ENCODE measurements around the gene AGMO. TPM values are rescaled to one million over a fixed set of nuclear protein-coding genes. Genes with fewer than 3 reads are reported as not detected.

Gene AGMO
- total and polyA plus RNA-seq, 2 donors (not counting 1 experiment from before 2014, with no cell fraction given), result 0.06 TPM; not detected in 1

DNA sequence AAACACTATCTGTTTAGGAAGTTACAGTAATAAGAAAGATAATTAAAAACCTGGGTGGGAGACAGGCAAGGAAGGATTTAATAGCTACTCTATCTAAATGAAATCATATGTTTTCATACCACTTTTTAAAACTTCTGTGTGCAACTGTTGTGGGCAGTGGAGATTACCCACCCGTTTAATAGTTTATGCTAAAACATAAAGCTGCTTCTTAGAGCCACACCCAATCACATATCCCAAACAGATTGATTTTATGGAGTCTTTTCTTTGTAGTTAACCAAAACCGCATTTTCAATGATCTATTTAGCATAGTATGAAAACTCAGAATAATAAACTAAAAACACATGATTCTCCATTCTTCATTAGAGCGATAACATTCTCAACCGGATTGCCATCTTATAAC lies 304.1 kb downstream of the AGMO start:
- Histone ChIP-seq H3K79me2 (ENCODE audit: control insufficient read depth, insufficient read depth, low read length) (no peaks in the 10 kb centered on the region), H3K4me2 (ENCODE audit: extremely low read depth, insufficient read depth, low read length) (no peak overlapping the region), H3K27me3 (ENCODE audit: control insufficient read depth, insufficient read depth, low read length) (no peaks in the 10 kb centered on the region), H3K9ac (ENCODE audit: insufficient read depth, low read length) (no peak overlapping the region), H3K9me3 (ENCODE audit: control insufficient read depth, insufficient read depth, low read depth, low read length) (no peaks in the 10 kb centered on the region), H3K4me1 (ENCODE audit: control insufficient read depth, extremely low read depth, insufficient read depth, low read length) (no peaks in the 10 kb centered on the region), H3K27ac (ENCODE audit: insufficient read depth, low read length) (no peak overlapping the region), H3K4me3 (replicated peaks in 1 of 4; ENCODE audit: control extremely low read depth in 1 of 4, insufficient read depth in 1 of 4, low read depth in 3 of 4, low read length in 4 of 4) (no peak overlapping the region), H2AFZ (ENCODE audit: low read length) (no peak overlapping the region), H4K20me1 (ENCODE audit: control insufficient read depth, extremely low read depth, insufficient read depth, low read length) (no peaks in the 10 kb centered on the region), H3K36me3 (ENCODE audit: control insufficient read depth, insufficient read depth, low read length) (no peaks in the 10 kb centered on the region)
- TF ChIP-seq CTCF (conservative IDR thresholded peaks at IDR 0.05 in 1 of 2, IDR thresholded peaks at IDR 0.05 in 1 of 2; ENCODE audit: low read depth in 1 of 2, low read length in 2 of 2) (no peak), EZH2 (IDR thresholded peaks at IDR 0.05; ENCODE audit: low read length, missing control alignments) (no peak)
- DNase-seq (ENCODE audit: low read depth in 2 of 2), result no peak

GRCh38 chr7:15252181-15252580 lies 309.6 kb downstream of the AGMO start:
- TF ChIP-seq CTCF (conservative IDR thresholded peaks at IDR 0.05 in 1 of 2, IDR thresholded peaks at IDR 0.05 in 1 of 2; ENCODE audit: low read depth in 1 of 2, low read length in 2 of 2) (no peak), EZH2 (IDR thresholded peaks at IDR 0.05; ENCODE audit: low read length, missing control alignments) (no peak)
- H3K27ac ChIP-seq (ENCODE audit: insufficient read depth, low read length), result no peak overlapping the region
- no peaks in the 10 kb centered on the region for H3K9me3 ChIP-seq (ENCODE audit: control insufficient read depth, insufficient read depth, low read depth, low read length)

DNA sequence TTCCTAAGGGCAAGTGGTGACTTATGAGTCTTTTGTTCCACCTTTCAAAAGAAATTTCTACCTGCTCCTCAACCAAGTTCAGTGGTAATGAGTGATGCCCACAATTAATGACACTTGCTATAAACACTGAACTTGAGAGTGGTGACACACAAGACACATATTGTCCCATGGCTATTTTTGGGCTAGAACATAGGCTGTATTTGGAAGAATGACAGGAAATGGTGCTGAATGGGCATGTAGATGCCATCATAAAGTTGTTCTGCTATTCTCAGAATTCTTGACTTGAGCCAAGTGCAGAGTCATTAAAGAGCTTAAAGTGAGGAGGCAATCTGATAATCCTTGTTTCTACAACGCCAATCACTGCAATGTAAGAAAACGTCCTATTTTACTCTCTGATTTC lies 313.3 kb downstream of the AGMO start:
- no peaks in the 10 kb centered on the region for H3K9me3 ChIP-seq (ENCODE audit: control insufficient read depth, insufficient read depth, low read depth, low read length)
- H3K4me3 ChIP-seq (replicated peaks in 1 of 4; ENCODE audit: control extremely low read depth in 1 of 4, insufficient read depth in 1 of 4, low read depth in 3 of 4, low read length in 4 of 4), result no peak overlapping the region
- H2AFZ ChIP-seq (ENCODE audit: low read length), result no peak overlapping the region
- H3K9ac ChIP-seq (ENCODE audit: insufficient read depth, low read length), result no peak overlapping the region
- no peak for TF ChIP-seq CTCF (conservative IDR thresholded peaks at IDR 0.05 in 1 of 2, IDR thresholded peaks at IDR 0.05 in 1 of 2; ENCODE audit: low read depth in 1 of 2, low read length in 2 of 2)
- TF ChIP-seq EZH2 (IDR thresholded peaks at IDR 0.05; ENCODE audit: low read length, missing control alignments), result no peak
- no peaks in the 10 kb centered on the region for H3K79me2 ChIP-seq (ENCODE audit: control insufficient read depth, insufficient read depth, low read length)
- H3K36me3 ChIP-seq (ENCODE audit: control insufficient read depth, insufficient read depth, low read length), result no peaks in the 10 kb centered on the region
- H4K20me1 ChIP-seq (ENCODE audit: control insufficient read depth, extremely low read depth, insufficient read depth, low read length), result no peaks in the 10 kb centered on the region
- H3K27me3 ChIP-seq (ENCODE audit: control insufficient read depth, insufficient read depth, low read length), result no peaks in the 10 kb centered on the region
- no peak overlapping the region for H3K27ac ChIP-seq (ENCODE audit: insufficient read depth, low read length)
- no peaks in the 10 kb centered on the region for H3K4me1 ChIP-seq (ENCODE audit: control insufficient read depth, extremely low read depth, insufficient read depth, low read length)
- DNase-seq (ENCODE audit: low read depth in 2 of 2), result no peak
- H3K4me2 ChIP-seq (ENCODE audit: extremely low read depth, insufficient read depth, low read length), result no peak overlapping the region

More at GRCh38 chr7:15252181-15252580, 309.6 kb downstream of the AGMO start:
- Histone ChIP-seq H3K4me1 (ENCODE audit: control insufficient read depth, extremely low read depth, insufficient read depth, low read length) (no peaks in the 10 kb centered on the region), H3K36me3 (ENCODE audit: control insufficient read depth, insufficient read depth, low read length) (no peaks in the 10 kb centered on the region), H3K79me2 (ENCODE audit: control insufficient read depth, insufficient read depth, low read length) (no peaks in the 10 kb centered on the region), H3K4me2 (ENCODE audit: extremely low read depth, insufficient read depth, low read length) (no peak overlapping the region), H3K9ac (ENCODE audit: insufficient read depth, low read length) (no peak overlapping the region), H3K4me3 (replicated peaks in 1 of 4; ENCODE audit: control extremely low read depth in 1 of 4, insufficient read depth in 1 of 4, low read depth in 3 of 4, low read length in 4 of 4) (no peak overlapping the region), H4K20me1 (ENCODE audit: control insufficient read depth, extremely low read depth, insufficient read depth, low read length) (no peaks in the 10 kb centered on the region), H2AFZ (ENCODE audit: low read length) (no peak overlapping the region), H3K27me3 (ENCODE audit: control insufficient read depth, insufficient read depth, low read length) (no peaks in the 10 kb centered on the region)
- DNase-seq (ENCODE audit: low read depth in 2 of 2), result no peak
